ENCODE results near the gene CHN1.

The CHN1 gene

DNA sequence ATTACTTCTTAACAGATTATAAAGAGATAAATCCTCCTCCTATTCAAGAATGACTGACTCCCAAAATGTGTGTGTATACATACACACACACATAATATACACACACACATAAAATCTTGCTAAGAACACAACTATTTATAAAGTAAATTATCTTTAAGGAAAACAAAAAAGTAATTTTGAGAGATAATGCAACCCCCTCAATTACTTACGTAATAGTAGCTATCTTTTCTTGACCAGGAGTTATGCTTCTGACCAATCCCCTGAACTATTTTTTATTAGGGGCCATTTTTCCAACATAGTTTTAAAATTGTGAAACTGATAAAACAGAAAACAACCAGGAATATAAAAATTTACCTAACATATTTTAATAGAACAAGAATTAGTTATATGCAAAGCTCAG is 127.9 kb downstream of the CHN1 start:
- DNase-seq (ENCODE audit: low read depth in 4 of 4, low spot score in 1 of 4): no peak

DNA sequence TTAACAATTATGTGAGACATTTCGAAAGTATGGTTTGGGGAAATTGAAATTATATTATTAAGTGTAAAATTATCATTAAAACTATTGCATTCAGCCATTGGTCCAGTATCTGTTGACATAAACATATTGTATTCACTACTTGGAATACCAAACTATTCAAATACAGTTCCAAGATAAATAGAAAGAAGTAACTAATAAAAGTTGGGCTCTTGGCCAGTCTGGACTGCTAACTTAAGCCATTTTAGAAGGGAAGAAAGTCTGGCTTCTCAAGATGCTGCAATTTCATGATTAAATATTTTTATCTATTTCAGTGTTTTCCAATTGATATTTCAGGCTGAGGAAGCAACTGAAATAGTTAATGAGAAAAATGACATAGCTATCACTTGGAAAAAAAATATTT is 131.1 kb downstream of the CHN1 start:
- no peak for DNase-seq (ENCODE audit: low read depth in 4 of 4, low spot score in 1 of 4)

DNA sequence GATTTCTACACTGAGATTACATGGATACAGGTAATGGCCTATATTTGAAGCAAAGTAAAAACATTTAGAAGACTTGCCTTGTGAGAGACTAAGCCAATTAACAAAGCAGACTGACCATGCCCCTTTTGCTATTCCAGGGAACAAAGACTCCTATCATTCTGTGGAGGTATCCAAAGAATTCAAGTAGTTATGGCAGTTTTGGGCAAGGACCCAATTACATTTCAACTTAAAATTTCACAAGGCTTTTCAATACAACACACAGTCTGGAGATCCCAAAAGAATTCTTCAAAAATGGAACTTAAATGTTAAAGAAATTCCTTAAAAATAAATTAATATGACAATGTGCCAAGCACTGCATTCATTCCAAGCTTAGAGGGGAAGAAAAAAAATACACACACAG is 131.7 kb downstream of the CHN1 start:
- DNase-seq (ENCODE audit: low read depth in 4 of 4, low spot score in 1 of 4): no peak

DNA sequence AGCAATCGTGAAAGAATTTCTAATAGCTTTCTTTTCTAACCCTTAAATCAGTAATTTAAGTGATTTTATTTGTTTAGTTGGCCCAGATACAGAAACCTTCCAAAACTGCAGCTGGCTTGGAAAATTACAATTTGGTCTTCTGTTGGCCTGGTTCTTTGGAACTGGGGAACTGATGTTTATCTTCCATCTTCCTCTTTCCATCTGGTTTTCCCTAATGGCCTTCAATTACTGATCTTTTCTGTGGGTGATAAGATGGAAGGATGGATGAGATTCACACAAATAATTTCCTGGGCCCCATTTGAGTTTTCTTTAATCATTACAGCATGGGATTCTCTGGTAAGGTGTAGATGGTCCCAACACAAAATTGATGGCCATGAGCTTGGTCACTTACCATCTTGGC is 134.4 kb downstream of the CHN1 start:
- no peak for DNase-seq (ENCODE audit: low read depth in 4 of 4, low spot score in 1 of 4)

DNA sequence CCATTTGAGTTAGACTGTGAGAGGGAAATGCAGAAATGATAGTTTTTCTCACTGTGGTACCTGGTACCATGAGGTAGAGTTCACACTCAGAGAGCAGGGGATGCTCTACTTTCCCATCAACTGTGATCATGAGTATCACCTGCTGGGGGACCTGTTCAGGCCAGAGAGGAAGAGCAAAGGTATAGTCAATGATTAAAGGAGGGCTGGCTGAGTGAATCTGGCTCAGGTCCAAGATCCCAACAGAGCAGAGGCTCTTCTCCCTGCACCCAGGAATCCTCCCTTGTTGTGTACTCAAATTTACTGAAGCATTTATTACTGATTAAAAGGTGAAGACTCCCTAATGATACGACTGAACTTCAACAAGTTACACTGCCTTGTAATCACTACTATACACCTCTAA is 136.3 kb downstream of the CHN1 start:
- DNase-seq (ENCODE audit: low read depth in 4 of 4, low spot score in 1 of 4): no peak

DNA sequence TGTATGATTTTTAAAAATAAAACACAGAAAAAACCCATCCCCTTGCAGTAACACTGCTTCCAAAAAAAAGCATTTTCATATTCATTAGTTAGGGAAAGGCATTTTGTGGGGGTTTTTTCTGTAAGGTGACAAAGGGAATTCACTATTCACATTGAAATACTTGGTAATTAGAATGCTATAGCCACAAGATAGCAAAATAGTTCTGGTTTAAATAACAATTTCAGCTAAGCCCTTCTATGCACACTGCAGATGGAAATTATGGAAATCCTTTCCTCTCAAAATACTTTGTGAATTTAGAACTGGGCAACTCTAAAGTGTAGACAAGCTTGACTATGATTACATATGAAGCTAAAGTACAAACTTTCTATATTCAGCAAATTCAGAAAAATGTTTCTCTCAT is 138.8 kb downstream of the CHN1 start:
- DNase-seq (ENCODE audit: low read depth in 4 of 4, low spot score in 1 of 4): no peak

DNA sequence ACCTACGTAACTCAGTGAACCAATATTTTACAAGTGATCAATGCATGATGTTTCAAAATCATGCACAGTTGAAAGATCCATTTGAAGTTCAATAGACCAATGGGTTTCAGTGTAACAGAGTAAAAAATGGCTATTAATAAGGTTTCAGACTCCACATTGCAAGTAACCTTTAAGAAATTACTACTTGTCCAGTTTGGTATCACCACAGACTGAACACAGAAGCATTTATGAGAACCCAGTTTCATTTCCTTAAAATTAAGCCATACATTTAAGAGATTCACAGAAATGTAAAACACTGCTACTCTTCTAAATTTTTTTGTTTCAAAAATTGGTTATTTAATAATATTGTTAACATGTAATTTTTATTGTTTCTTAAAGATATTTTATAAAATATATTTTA is 142.0 kb downstream of the CHN1 start:
- DNase-seq (ENCODE audit: low read depth in 4 of 4, low spot score in 1 of 4): no peak

DNA sequence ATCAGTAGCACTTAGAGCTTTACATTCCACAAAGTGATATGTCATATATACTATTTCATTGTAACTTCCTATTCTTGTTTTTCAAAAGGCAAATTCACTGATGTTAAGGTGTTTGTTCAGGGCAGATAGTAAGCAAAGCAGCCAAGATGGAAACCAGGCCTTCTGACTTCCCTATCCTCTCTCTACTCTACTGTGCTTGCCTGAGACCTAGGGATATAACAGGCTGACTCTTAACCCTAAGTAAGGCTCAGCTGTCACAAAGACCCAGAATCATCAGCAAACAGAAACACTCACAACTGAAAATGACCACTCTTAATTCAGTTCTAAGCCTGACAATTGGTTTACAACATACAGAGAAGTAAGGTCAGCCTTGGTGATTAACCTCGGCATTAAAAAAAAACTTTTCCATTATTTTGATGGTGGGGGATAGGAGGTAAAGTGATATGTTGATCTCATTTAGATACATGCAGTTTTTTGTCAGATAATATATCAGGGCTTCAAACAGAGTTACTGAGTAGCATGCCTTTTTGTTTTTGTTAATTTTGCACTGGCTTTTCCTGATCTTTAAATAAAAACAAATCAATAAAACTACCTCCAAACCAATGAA is 145.5 kb downstream of the CHN1 start:
- no peak for DNase-seq (ENCODE audit: low read depth in 4 of 4, low spot score in 1 of 4)

DNA sequence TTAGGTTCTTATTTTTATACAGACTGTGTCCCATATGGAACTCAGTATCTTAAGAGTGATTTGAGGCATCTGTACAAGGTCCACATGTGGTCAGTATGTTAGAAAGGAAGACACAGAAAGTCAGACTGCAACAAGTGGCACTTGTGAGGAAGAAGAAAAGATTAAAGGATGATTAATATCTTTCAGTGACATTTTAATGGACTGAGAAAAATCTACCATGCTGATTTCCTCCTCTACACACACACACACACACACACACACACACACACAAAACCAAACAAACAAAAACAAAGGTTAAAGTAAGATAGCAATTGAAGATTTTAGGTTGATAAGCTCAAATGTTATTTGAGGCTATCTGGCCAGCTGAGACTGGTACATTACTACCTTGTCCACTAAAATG is 146.4 kb downstream of the CHN1 start:
- no peak for DNase-seq (ENCODE audit: low read depth in 4 of 4, low spot score in 1 of 4)

DNA sequence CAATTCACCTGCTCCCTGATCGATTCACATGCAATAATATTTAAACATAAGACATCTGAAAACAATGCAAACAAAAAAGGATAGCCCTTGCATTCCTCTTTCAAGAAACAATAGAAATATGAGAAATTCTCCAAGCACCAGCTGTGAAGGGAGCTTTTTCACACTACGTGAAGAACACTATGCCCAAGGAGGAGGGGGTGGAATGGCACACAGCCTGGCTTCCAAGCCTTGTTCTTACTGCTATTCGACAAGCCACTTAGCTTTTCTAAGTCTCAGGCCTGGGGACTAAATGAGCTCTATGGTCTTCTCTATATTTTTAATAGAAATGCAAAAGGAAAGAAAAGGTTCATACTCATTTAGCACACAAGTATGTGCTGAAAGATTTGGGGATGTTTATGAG is 148.7 kb downstream of the CHN1 start:
- DNase-seq (ENCODE audit: low read depth in 4 of 4, low spot score in 1 of 4): no peak

DNA sequence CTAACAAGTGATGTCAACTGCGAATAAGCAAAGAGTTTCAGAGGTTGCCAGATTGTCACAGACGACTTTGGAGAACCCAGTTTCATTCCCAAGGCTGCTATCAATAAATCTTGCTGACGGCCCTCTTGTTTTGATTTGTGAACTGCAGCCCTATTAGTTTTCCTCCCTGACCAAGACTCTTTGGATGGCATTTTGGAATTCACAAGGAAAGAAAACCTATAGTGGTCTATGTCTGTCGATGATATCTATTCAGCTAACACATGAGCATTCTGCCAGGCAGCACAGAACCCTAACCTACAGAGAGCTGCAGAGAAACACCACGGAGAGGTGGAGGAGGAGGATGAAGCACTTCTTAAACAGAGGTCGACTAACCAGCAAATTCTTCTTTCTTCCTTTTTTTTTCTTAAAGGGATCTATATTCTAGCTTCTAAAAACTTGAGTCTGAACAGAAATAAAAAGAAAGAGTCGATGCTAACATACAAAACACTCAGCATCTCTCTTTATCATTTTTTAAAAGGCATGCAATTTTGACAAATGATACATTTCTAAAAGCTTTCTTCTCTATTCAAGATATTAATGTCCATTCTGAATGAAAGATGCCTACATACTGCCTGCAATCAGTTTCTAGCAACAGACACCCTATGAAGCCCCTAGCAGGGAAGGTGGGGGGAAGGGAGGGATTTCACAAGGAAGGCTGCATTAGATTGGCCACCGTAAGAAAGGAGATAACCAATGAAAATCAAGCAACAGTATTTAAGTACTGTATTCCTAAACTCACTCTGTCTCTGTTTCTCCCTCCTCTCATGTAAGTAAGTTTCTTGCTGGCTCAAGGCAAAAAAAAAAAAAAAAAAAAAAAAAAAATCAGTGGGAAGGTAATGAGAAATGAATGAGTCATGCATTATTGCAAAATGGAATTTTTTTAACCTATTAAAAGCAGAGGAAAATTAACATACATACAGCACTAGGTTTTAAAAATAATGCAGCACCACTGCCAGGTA is 157.9 kb downstream of the CHN1 start:
- DNase-seq (ENCODE audit: low read depth in 4 of 4, low spot score in 1 of 4): no peak

DNA sequence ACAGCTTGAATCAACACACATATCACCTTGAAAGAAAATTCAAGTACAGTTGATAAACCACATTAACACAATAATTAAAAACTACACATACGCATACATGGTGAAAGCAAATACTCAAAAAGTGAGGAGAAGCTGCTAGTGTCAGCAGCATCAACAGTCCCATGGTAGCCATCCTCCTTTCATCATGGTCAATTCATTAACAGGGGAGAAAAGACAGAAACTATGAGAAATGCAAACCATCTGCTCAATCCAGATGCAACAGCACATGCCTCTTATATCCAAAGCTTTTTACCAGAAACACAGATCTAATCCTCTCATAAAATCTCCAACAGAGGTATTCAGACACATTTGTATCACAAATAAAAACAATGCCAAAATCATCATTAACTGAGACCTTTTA is 159.0 kb downstream of the CHN1 start:
- DNase-seq (ENCODE audit: low read depth in 4 of 4, low spot score in 1 of 4): no peak

DNA sequence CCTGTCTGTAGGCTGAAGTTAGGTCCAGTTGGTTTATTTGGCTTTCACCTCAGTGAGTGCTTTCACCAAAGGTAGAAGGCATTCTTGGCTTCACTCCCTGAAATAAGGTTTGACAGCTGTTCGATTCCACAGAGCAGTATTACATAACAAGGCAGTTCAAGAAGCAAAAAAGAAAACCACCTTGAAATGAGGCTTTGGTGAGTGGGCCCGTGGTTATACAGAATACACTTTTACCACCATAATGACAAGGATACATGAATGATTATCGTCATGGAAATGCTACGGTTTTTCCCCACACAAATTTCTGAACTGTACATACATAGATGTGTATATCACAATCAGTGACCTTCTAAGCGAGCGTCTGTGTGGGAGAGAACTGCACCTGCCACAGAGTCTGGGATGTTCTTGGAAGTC is 160.9 kb downstream of the CHN1 start:
- DNase-seq (ENCODE audit: low read depth in 4 of 4, low spot score in 1 of 4): peak in 1 of 4 experiments; percentile 5

DNA sequence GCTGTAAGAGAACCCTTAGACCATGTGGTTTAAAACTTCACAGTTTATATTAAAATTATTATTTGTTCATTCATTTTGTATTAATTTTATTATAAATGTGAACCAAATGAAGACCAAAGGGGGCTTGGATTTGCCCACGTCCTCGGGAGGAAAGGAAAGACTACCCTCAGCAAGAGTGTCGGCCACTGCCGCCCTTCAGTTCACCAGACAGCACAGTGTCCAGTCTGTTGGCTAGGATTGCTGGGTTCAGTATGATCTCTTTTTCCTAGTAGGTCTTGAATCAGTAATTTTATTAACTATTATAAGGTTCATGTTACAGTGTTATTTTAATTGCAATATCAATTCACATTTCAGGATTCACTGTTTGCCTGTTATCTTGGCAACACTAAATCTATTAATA is 162.7 kb downstream of the CHN1 start:
- DNase-seq (ENCODE audit: low read depth in 4 of 4, low spot score in 1 of 4): no peak

DNA sequence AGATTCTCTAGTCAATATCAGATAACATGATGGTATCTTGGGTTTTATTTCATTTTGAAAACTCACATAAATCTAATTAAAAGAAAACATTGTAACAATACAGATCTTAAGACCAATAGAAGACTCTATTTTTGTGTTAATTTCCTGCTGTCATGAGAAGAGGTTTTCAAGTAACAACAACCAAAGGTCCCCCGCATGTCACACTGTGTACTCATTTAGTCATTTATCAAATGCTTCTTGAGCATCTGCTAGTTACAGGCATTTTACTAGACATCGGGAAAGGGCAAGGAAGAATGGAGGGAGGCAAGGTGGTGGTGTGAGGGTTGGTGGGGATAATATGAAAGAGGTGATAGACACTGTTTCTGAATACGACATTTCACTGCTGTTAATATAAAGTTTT is 163.2 kb downstream of the CHN1 start:
- no peak for DNase-seq (ENCODE audit: low read depth in 4 of 4, low spot score in 1 of 4)

DNA sequence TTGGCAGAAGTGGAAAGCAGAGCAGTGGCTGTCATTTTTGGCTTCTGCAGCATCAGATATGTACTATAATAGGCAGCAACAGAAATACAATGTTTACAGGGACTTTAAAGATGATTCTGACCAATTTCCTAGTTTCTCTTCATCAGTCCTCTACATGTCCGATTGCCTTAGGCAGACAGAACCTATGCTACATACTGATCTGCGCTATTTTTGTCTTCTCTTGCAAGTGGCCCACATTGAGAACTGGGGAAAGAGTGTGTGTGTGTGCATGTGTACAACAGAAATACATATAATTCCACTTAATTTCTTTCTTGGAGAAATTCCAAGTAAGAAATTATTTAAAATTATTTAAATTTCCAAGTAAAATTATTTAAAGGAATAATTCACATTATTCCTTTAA is 163.8 kb downstream of the CHN1 start:
- DNase-seq (ENCODE audit: low read depth in 4 of 4, low spot score in 1 of 4): no peak

DNA sequence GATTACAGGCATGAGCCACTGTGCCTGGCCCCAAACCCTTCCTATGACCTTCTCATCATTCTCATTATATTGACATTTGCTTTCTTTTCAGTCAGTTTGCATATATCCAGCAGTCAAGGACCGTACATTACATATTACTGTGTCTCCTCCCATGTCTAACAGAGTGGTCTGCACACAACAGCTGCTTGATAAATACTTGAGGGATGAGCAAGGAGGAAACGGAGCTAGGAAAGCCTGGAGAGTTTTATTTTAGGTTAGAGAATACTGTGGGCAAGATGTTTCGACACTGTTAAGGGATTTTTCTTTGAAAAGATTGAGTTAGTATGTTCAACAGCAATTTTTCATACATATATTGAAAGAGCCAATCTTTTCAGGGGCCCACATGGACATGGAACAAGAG is 164.7 kb downstream of the CHN1 start:
- DNase-seq (ENCODE audit: low read depth in 4 of 4, low spot score in 1 of 4): no peak

DNA sequence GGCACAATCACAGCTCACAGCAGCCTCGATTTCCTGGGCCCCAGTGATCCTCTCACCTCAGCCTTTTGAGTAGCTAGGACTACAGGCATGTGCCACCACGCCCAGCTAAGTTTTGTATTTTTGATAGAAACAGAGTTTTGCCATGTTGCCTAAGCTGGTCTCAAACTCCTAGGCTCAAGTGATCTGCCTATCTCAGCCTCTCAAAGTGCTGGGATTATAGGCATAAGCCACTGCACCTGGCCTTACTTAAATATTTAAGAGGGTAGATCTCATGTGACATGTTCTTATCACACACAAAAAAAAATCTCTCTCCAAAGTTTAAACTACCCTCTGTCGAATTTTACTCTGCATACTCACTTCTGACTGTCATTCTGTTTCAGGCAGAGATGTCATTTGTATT is 165.5 kb downstream of the CHN1 start:
- no peak for DNase-seq (ENCODE audit: low read depth in 4 of 4, low spot score in 1 of 4)

DNA sequence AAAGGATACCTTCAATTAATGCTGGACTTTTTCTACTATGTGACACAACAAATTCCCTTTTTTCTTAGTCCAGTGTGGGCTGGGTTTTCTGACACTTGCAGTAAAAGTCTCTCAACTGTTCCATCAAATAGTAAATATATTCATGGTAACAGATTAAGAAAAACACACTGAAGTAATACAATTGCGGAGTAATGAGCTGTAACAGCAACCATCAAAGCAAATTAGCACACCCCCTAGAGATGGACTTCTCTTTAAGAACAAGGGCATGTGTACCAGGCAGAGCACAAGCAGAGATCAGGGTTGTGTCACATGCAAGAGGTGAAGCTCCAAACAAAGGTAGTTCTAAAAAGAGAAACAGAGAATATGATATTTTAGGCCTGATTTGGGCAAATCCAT is 168.2 kb downstream of the CHN1 start:
- no peak for DNase-seq (ENCODE audit: low read depth in 4 of 4, low spot score in 1 of 4)

DNA sequence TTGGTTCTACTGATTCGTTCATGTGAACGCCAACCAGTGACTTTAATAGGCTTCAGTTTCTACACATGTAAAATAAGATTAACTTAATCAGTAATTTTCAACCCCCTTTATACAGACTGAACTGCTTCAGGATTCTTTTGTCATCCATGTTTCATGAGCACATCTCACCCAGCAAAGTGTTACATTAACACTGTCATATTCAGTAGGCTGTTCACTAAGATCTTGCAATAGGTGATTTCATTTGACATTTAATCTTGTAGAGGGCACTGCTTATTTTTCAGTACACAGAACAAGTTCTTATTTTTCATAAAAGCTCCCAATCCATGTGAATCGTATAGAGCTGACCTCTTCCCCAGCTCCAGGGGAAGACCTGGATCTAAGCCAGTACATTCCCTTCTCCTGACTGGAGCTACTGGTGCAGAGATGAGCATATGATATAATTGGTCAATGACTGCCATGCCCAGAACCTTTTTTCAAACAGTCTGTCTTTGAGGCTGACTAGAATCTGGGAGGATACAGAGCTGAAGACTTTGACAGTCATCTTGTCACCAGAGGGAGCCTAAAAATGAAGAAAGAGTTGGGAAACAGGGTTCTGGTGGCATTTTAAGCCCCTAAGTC is 168.7 kb downstream of the CHN1 start:
- DNase-seq (ENCODE audit: low read depth in 4 of 4, low spot score in 1 of 4): no peak

DNA sequence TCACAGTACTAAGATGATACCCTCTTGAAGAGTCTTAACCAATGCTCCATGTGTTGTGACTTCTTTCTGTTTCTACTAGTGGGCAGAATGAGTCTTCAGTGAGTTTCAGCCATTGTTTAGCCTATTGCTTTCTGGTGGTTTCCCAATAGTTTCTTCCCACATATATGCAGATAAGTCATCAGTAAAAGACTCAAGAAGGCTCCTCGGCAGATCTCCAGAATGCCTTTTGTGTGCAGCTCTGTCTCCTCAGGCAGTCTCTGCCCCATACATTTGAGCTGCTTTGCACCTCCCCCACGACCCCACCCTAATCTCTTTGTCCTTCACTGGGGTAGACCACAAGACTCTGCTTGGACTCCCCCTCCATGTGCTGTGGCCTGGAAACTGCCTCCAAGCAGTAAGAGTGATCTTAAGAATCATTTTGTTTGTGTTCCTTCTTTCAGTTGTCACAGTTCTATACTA is 169.4 kb downstream of the CHN1 start:
- DNase-seq (ENCODE audit: low read depth in 4 of 4, low spot score in 1 of 4): peak in 3 of 4 experiments; percentile 7 to 41 (median 8)

DNA sequence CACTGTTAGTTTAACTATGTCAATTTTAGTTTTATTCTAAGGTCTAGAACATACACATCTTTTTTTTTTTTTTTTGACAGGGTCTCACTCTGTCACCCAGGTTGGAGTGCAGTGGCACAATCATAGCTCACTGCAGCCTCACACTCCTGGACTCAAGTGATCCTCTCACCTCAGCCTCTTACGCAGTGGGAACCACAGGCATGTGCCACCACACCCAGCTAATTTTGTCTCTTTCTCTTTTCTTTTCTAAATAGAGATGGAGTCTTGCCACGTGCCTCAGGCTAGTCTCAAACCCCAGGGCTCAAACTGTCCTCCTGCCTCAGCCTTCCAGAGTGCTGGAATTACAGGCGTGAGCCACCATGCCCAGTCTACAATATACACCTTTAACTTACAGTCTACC is 171.4 kb downstream of the CHN1 start:
- DNase-seq (ENCODE audit: low read depth in 4 of 4, low spot score in 1 of 4): no peak

Measured in stimulated activated CD4-positive, alpha-beta T cell treated with anti-CD3 and anti-CD28 coated beads, Interleukin-1b, Interleukin-23, amount 100 ng/mL, for 24 hours (primary cell).